ENCODE results near the gene TVP23C. TPM values are rescaled to one million over a fixed set of nuclear protein-coding genes. Genes with fewer than 3 reads are reported as not detected.
"Not testable (repeated sequence)": the region's sequence is repeated elsewhere in the genome, so short reads cannot be mapped to it uniquely, and the experiment has no call there.

Gene TVP23C
- total RNA-seq, 4 donors from 2014 or later = 37.9 to 99.0 (median 67.4) TPM

- H3K4me3 ChIP-seq (replicated peaks in 1 of 3); DNase-seq; H3K9me3 ChIP-seq; H3K4me1 ChIP-seq; H3K27ac ChIP-seq; H3K27me3 ChIP-seq; H3K36me3 ChIP-seq; intact Hi-C loops (cut with DNase I): not testable (repeated sequence)
- WGBS, 2 donors = 46 to 48% methylated on average over 7 of the region's 8 CpGs
- peak; percentile 33 to 71 (median 65) for TF ChIP-seq CTCF (IDR thresholded peaks at IDR 0.05)
Observed at GRCh38 chr17:15526292-15527218, 36.7 kb downstream of the TVP23C start.

GRCh38 chr17:15524990-15525985, 38.0 kb downstream of the TVP23C start:
- H3K4me1 ChIP-seq; H3K27me3 ChIP-seq; H3K4me3 ChIP-seq (replicated peaks in 1 of 3); H3K36me3 ChIP-seq; H3K27ac ChIP-seq; intact Hi-C loops (cut with DNase I); DNase-seq; H3K9me3 ChIP-seq: not testable (repeated sequence)
- WGBS, 2 donors = 90 to 93% methylated on average over 12 of the region's 12 CpGs

GRCh38 chr17:15516150-15516549, 47.1 kb downstream of the TVP23C start:
- no peak for TF ChIP-seq CTCF (IDR thresholded peaks at IDR 0.05)
- no peak for TF ChIP-seq POLR2A (IDR thresholded peaks at IDR 0.05)
- Histone ChIP-seq H3K4me1 (peaks cover 38 to 49% of the 10 kb centered on the region in 2 donors), H3K36me3 (no peaks in the 10 kb centered on the region), H3K4me3 (replicated peaks in 1 of 3) (no peak overlapping the region), H3K27ac (no peak overlapping the region), H3K27me3 (no peaks in the 10 kb centered on the region), H3K9me3 (no peaks in the 10 kb centered on the region)
- intact Hi-C loops (cut with DNase I) = no loop called here
- DNase-seq = no peak
- 97% methylated on average over 8 of the region's 8 CpGs for WGBS, 2 donors

GRCh38 chr17:15514469-15514868, 48.8 kb downstream of the TVP23C start:
- no peak overlapping the region for H3K4me3 ChIP-seq (replicated peaks in 1 of 3)
- DNase-seq = no peak
- intact Hi-C loops (cut with DNase I) = no loop called here
- no peaks in the 10 kb centered on the region for H3K36me3 ChIP-seq
- peak overlapping the region; percentile 80 to 94 (median 88) for H3K27ac ChIP-seq
- whole genome bisulfite sequencing, 2 donors = 54 to 63% methylated on average over 2 of the region's 2 CpGs
- peaks cover 50 to 61% of the 10 kb centered on the region in 2 donors for H3K4me1 ChIP-seq
- no peaks in the 10 kb centered on the region for H3K27me3 ChIP-seq
- TF ChIP-seq POLR2A (IDR thresholded peaks at IDR 0.05) (no peak), CTCF (IDR thresholded peaks at IDR 0.05) (no peak)
- no peaks in the 10 kb centered on the region for H3K9me3 ChIP-seq

GRCh38 chr17:15513856-15514459, 49.3 kb downstream of the TVP23C start:
- 67 to 82% methylated on average over 9 of the region's 9 CpGs for WGBS, 2 donors

More at GRCh38 chr17:15513856-15514459, 49.3 kb downstream of the TVP23C start:
- intact Hi-C loops (cut with DNase I) = no loop called here
- Histone ChIP-seq H3K4me3 (replicated peaks in 1 of 3) (no peak overlapping the region), H3K9me3 (no peaks in the 10 kb centered on the region), H3K36me3 (no peaks in the 10 kb centered on the region), H3K27ac (peak overlapping the region; percentile 80 to 94 (median 88)), H3K27me3 (no peaks in the 10 kb centered on the region), H3K4me1 (peaks cover 50 to 58% of the 10 kb centered on the region in 2 donors)
- TF ChIP-seq POLR2A (IDR thresholded peaks at IDR 0.05) (no peak), CTCF (IDR thresholded peaks at IDR 0.05) (no peak)
- DNase-seq = no peak
